Measurements from ENCODE around the gene PAX3. TPM values are rescaled to one million over a fixed set of nuclear protein-coding genes. Genes with fewer than 3 reads are reported as not detected.

Gene PAX3
- polyA plus RNA-seq, 3 donors: not detected

DNA sequence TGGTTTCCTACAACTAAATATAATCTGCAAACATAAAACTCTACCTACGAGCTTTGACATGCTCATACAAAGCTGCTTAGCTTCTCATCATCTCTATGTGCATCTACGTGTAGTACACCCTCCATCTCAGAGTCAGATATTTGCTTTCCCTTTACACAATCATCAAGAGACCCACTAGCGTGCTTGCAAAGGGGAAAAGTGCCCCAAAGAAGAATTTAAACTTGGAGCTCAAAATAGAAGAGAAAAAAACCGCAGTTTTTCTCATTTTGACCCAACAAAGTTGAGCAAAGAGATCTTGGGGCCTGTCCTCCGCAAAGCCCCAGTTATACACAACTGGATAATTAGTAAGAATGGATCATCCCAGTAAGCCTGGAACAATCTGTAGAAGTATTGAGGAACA, 104.1 kb downstream of the PAX3 start:
- no peak overlapping the region for H3K4me2 ChIP-seq (replicated peaks; ENCODE audit: extremely low read depth, low read length, poor library complexity, severe bottlenecking)
- no peaks in the 10 kb centered on the region for H3K79me2 ChIP-seq (ENCODE audit: insufficient read depth, low read length)
- no peaks in the 10 kb centered on the region for H3K4me1 ChIP-seq (ENCODE audit: control insufficient read depth in 1 of 2, insufficient read depth in 2 of 2, low read length in 2 of 2)
- no peak for DNase-seq
- Mint-ChIP-seq H3K27me3 (ENCODE audit: low read depth in 3 of 3) (peaks cover 0 to 6% (median 3%) of the 10 kb centered on the region in 3 donors), H3K4me3 (no peak overlapping the region), H3K36me3 (no peaks in the 10 kb centered on the region), H3K27ac (no peak overlapping the region), H3K4me1 (no peaks in the 10 kb centered on the region), H3K9me3 (peaks cover 1 to 7% (median 3%) of the 10 kb centered on the region in 7 donors)
- no peak overlapping the region for H3K27ac ChIP-seq (ENCODE audit: low read depth in 1 of 2, low read length in 2 of 2)
- WGBS (ENCODE audit: insufficient coverage): 100% methylated on average over 2 of the region's 5 CpGs
- no peak overlapping the region for H3K4me3 ChIP-seq (replicated peaks in 1 of 3; ENCODE audit: low read depth in 2 of 3, low read length in 3 of 3)
- H3K36me3 ChIP-seq (replicated peaks in 1 of 2; ENCODE audit: control insufficient read depth in 1 of 2, insufficient read depth in 2 of 2, low read length in 2 of 2): no peaks in the 10 kb centered on the region
- intact Hi-C loops (cut with micrococcal nuclease): no loop called here
- H3K9ac ChIP-seq (ENCODE audit: insufficient read depth, low read length, poor library complexity, severe bottlenecking): no peak overlapping the region
- no peak overlapping the region for H2AFZ ChIP-seq (ENCODE audit: insufficient read depth, low read depth, low read length, poor library complexity, severe bottlenecking)
- TF ChIP-seq, protein P1, sequence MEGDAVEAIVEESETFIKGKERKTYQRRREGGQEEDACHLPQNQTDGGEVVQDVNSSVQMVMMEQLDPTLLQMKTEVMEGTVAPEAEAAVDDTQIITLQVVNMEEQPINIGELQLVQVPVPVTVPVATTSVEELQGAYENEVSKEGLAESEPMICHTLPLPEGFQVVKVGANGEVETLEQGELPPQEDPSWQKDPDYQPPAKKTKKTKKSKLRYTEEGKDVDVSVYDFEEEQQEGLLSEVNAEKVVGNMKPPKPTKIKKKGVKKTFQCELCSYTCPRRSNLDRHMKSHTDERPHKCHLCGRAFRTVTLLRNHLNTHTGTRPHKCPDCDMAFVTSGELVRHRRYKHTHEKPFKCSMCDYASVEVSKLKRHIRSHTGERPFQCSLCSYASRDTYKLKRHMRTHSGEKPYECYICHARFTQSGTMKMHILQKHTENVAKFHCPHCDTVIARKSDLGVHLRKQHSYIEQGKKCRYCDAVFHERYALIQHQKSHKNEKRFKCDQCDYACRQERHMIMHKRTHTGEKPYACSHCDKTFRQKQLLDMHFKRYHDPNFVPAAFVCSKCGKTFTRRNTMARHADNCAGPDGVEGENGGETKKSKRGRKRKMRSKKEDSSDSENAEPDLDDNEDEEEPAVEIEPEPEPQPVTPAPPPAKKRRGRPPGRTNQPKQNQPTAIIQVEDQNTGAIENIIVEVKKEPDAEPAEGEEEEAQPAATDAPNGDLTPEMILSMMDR (IDR thresholded peaks at IDR 0.05): no peak
- peaks cover 0 to 2% of the 10 kb centered on the region in 2 donors for H3K9me3 ChIP-seq (replicated peaks in 1 of 2; ENCODE audit: control insufficient read depth in 1 of 2, insufficient read depth in 1 of 2, low read length in 2 of 2)
- H4K20me1 ChIP-seq (ENCODE audit: insufficient read depth, low read length): no peaks in the 10 kb centered on the region
- H3K27me3 ChIP-seq (ENCODE audit: control insufficient read depth in 2 of 2, insufficient read depth in 2 of 2, low read length in 2 of 2): no peaks in the 10 kb centered on the region

DNA sequence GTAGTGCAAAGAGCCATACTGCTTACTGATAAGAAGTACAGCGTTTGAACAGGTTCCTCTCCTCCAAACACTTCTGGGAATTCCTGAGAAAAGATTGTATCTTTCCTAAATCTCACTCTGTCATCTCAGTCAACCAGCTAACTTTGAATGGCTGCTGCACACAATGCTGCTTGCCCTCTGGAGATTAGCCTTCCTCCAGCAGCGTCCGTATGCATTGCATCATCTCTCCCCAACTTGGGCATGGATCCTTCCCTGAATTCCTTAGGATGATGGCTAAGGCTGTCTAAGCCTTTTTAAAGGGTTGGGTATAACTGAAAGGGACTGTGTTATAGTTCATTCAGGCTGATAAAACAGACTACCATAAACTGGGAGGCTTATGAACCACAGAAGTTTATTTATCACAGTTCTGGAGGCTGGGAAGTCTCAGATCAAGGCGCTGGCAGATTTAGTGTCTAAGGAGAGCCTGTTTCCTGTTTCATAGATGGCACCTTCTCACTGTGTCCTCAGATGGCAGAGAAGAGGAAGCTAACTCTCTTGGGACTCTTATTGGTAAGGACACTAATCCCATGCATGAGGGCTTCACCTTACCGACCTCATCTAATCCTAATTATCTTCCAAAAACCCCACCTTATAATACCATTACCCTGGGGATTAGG, 105.3 kb downstream of the PAX3 start:
- Histone ChIP-seq H3K9me3 (replicated peaks in 1 of 2; ENCODE audit: control insufficient read depth in 1 of 2, insufficient read depth in 1 of 2, low read length in 2 of 2) (peaks cover 0 to 2% of the 10 kb centered on the region in 2 donors), H3K36me3 (replicated peaks in 1 of 2; ENCODE audit: control insufficient read depth in 1 of 2, insufficient read depth in 2 of 2, low read length in 2 of 2) (no peaks in the 10 kb centered on the region), H3K27ac (ENCODE audit: low read depth in 1 of 2, low read length in 2 of 2) (no peak overlapping the region), H3K4me3 (replicated peaks in 1 of 3; ENCODE audit: low read depth in 2 of 3, low read length in 3 of 3) (no peak overlapping the region), H3K9ac (ENCODE audit: insufficient read depth, low read length, poor library complexity, severe bottlenecking) (no peak overlapping the region), H3K27me3 (ENCODE audit: control insufficient read depth in 2 of 2, insufficient read depth in 2 of 2, low read length in 2 of 2) (no peaks in the 10 kb centered on the region), H3K4me1 (ENCODE audit: control insufficient read depth in 1 of 2, insufficient read depth in 2 of 2, low read length in 2 of 2) (no peaks in the 10 kb centered on the region), H4K20me1 (ENCODE audit: insufficient read depth, low read length) (no peaks in the 10 kb centered on the region), H3K4me2 (replicated peaks; ENCODE audit: extremely low read depth, low read length, poor library complexity, severe bottlenecking) (no peak overlapping the region), H2AFZ (ENCODE audit: insufficient read depth, low read depth, low read length, poor library complexity, severe bottlenecking) (no peak overlapping the region), H3K79me2 (ENCODE audit: insufficient read depth, low read length) (no peaks in the 10 kb centered on the region)
- Mint-ChIP-seq H3K27ac (no peak overlapping the region), H3K9me3 (peaks cover 0 to 7% (median 4%) of the 10 kb centered on the region in 7 donors), H3K4me3 (no peak overlapping the region), H3K36me3 (no peaks in the 10 kb centered on the region), H3K27me3 (ENCODE audit: low read depth in 3 of 3) (peaks cover 0 to 9% (median 4%) of the 10 kb centered on the region in 3 donors), H3K4me1 (no peaks in the 10 kb centered on the region)
- DNase-seq: no peak
- intact Hi-C loops (cut with micrococcal nuclease): no loop called here
- no CpG with 5 or more reads among the region's 5 CpGs for WGBS (ENCODE audit: insufficient coverage)
- TF ChIP-seq, protein P1 (IDR thresholded peaks at IDR 0.05): no peak

Measured in CD14-positive monocyte (primary cell).